Measurements from ENCODE around the gene EXOSC7. TPM values are rescaled to one million over a fixed set of nuclear protein-coding genes. Genes with fewer than 3 reads are reported as not detected.

EXOSC7 gene
- total and polyA plus RNA-seq, 2 of the 4 experiments (the other 2 are of a cell fraction): 61.6 to 62.2 TPM

DNA sequence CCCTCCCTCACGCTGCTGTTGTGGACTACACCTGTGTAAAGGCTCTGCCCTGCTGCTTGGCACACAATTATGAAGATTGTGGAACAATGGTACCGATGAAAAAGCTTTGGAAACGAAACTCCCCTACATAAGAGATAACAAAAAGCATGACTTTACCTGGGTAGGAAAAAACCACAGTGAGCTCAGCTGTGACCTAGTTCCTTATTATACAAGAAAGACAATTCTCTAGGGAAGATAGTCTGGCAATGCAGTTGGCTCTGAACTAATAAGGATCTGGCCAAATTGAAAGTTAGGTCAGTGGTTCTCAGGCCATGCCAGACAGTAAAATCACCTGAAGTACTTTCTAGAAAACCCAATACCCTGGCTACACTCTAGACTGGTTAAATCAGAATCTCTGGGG, 66.1 kb downstream of the EXOSC7 start:
- Histone ChIP-seq H3K56ac (ENCODE audit: extremely low read depth, insufficient read depth, low read length) (no peak overlapping the region), H4K8ac (ENCODE audit: low read depth in 2 of 2, low read length in 2 of 2) (peak overlapping the region; percentile 85 to 94), H3K79me1 (ENCODE audit: low read depth in 1 of 2, low read length in 2 of 2) (peaks cover 0 to 9% of the 10 kb centered on the region in 2 experiments; a peak in 1 of 4 replicates), H4K20me1 (ENCODE audit: insufficient read depth, low read length) (no peaks in the 10 kb centered on the region), H3K23ac (ENCODE audit: low read depth, low read length) (peak overlapping the region; percentile 69; the same call in 1 of the 2 replicates), H2AK9ac (replicated peaks; ENCODE audit: low read depth, low read length, poor library complexity) (no peak overlapping the region), H2BK5ac (ENCODE audit: low read depth, low read length, poor library complexity, severe bottlenecking) (peak overlapping the region; percentile 22), H3K4ac (ENCODE audit: low read depth, low read length) (peak overlapping the region; percentile 92), H3K9ac (ENCODE audit: low read depth, low read length) (no peak overlapping the region), H3K18ac (ENCODE audit: low read depth, low read length) (peak overlapping the region; percentile 94), H3K14ac (replicated peaks; ENCODE audit: low read depth, low read length) (peak overlapping the region; percentile 93), H3K4me3 (ENCODE audit: insufficient read depth, low read depth, low read length) (no peak overlapping the region), H2AFZ (replicated peaks; ENCODE audit: low read length, poor library complexity) (no peak overlapping the region), H3K4me1 (ENCODE audit: control insufficient read depth, insufficient read depth, low read length) (peaks cover 24% of the 10 kb centered on the region), H2AK5ac (ENCODE audit: low read depth, low read length) (peak overlapping the region; percentile 93), H3K9me3 (ENCODE audit: control insufficient read depth, insufficient read depth, low read length) (no peaks in the 10 kb centered on the region), H4K5ac (ENCODE audit: low read depth, low read length) (peak overlapping the region; percentile 93), H3K36me3 (ENCODE audit: control insufficient read depth, insufficient read depth, low read length) (no peaks in the 10 kb centered on the region), H3K27ac (ENCODE audit: insufficient read depth, low read length) (peak overlapping the region; percentile 16), H3K9me1 (ENCODE audit: insufficient read depth, low read length) (peaks cover 10% of the 10 kb centered on the region), H3K27me3 (ENCODE audit: control insufficient read depth, insufficient read depth, low read length) (no peaks in the 10 kb centered on the region), H2BK120ac (ENCODE audit: low read depth, low read length) (peak overlapping the region; percentile 96), H2BK20ac (ENCODE audit: low read depth, low read length) (peak overlapping the region; percentile 94), H4K91ac (ENCODE audit: insufficient read depth, low read depth, low read length) (peak overlapping the region; percentile 95), H3K4me2 (ENCODE audit: low read depth, low read length) (no peak overlapping the region), H2BK15ac (ENCODE audit: low read depth, low read length) (peak overlapping the region; percentile 86)
- no TSS peak for BruUV-seq (replicated peaks)
- dilution Hi-C loops (cut with HindIII; ENCODE audit: low sequenced_read_pairs, unreplicated experiment): loop anchor here (25.0 kb wide), 1 partner anchor 470 kb away; no protein-coding TSS in a partner anchor
- no CpG with 5 or more reads among the region's 3 CpGs for WGBS, 2 experiments (ENCODE audit: extremely low coverage in 2 of 2, insufficient read length in 1 of 2)
- in situ Hi-C loops (cut with MboI; ENCODE audit: low sequenced_read_pairs): loop anchor here (5.0 to 25.0 kb wide), 2 partner anchors 180 to 1045 kb away; no protein-coding TSS in a partner anchor
- ChIA-PET POLR2A (ENCODE audit: unreplicated experiment) (interaction anchor here (0.5 to 0.9 kb wide), 2 partner anchors 179 to 239 kb away, joined by 3 read pairs; no protein-coding TSS in a partner anchor), CTCF (interaction anchor here (0.9 to 5.0 kb wide), 9 partner anchors 13 to 614 kb away, joined by 3 to 27 read pairs (median 5); partner anchors contain the start of gene TMEM158)
- DNase-seq (no peak), ATAC-seq (ENCODE audit: low read depth) (no peak)
- no peak for TF ChIP-seq BHLHE40 (IDR thresholded peaks at IDR 0.05; ENCODE audit: low read depth, low read length)
- no peak for TF ChIP-seq FOS (IDR thresholded peaks at IDR 0.05; ENCODE audit: low read depth, low read length)
- no peak for TF ChIP-seq MXI1 (IDR thresholded peaks at IDR 0.05; ENCODE audit: borderline replicate concordance, low read depth, low read length)
- TF ChIP-seq SMC3 (IDR thresholded peaks at IDR 0.05; ENCODE audit: low read depth, low read length): no peak
- TF ChIP-seq CEBPB (IDR thresholded peaks at IDR 0.05; ENCODE audit: low read depth, low read length): no peak
- no peak for TF ChIP-seq CHD1 (IDR thresholded peaks at IDR 0.05; ENCODE audit: low read depth, low read length)
- no peak for TF ChIP-seq RAD21 (IDR thresholded peaks at IDR 0.05; ENCODE audit: low read length)
- no peak for TF ChIP-seq RFX5 (IDR thresholded peaks at IDR 0.05; ENCODE audit: low read depth, low read length)
- TF ChIP-seq CTCF (conservative IDR thresholded peaks at IDR 0.05; ENCODE audit: low read depth, low read length): no peak
- TF ChIP-seq, protein P1, sequence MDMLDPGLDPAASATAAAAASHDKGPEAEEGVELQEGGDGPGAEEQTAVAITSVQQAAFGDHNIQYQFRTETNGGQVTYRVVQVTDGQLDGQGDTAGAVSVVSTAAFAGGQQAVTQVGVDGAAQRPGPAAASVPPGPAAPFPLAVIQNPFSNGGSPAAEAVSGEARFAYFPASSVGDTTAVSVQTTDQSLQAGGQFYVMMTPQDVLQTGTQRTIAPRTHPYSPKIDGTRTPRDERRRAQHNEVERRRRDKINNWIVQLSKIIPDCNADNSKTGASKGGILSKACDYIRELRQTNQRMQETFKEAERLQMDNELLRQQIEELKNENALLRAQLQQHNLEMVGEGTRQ (IDR thresholded peaks at IDR 0.05; ENCODE audit: low read depth, low read length): no peak
- TF ChIP-seq, protein P2, sequence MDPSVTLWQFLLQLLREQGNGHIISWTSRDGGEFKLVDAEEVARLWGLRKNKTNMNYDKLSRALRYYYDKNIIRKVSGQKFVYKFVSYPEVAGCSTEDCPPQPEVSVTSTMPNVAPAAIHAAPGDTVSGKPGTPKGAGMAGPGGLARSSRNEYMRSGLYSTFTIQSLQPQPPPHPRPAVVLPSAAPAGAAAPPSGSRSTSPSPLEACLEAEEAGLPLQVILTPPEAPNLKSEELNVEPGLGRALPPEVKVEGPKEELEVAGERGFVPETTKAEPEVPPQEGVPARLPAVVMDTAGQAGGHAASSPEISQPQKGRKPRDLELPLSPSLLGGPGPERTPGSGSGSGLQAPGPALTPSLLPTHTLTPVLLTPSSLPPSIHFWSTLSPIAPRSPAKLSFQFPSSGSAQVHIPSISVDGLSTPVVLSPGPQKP (IDR thresholded peaks at IDR 0.05; ENCODE audit: borderline replicate concordance, low read depth, low read length): no peak
- TF ChIP-seq RCOR1 (IDR thresholded peaks at IDR 0.05; ENCODE audit: insufficient replicate concordance, low read length): no peak
- TF ChIP-seq NFE2L2 (IDR thresholded peaks at IDR 0.05; ENCODE audit: low read depth, low read length): no peak
- TF ChIP-seq POLR2A (IDR thresholded peaks at IDR 0.05; ENCODE audit: low read depth, low read length): no peak
- no peak for TF ChIP-seq MAZ (IDR thresholded peaks at IDR 0.05; ENCODE audit: borderline replicate concordance, low read depth, low read length)
- intact Hi-C loops (cut with micrococcal nuclease): loop anchor here (5.0 to 10.0 kb wide), 2 partner anchors 80 to 553 kb away; partner anchors contain the start of gene LIMD1

Data from IMR-90 (cell line).